ENCODE results near the gene NLRC4. TPM values are rescaled to one million over a fixed set of nuclear protein-coding genes. Genes with fewer than 3 reads are reported as not detected.
"Not testable (repeated sequence)": the region's sequence is repeated elsewhere in the genome, so short reads cannot be mapped to it uniquely, and the experiment has no call there.

The NLRC4 gene, protein sequence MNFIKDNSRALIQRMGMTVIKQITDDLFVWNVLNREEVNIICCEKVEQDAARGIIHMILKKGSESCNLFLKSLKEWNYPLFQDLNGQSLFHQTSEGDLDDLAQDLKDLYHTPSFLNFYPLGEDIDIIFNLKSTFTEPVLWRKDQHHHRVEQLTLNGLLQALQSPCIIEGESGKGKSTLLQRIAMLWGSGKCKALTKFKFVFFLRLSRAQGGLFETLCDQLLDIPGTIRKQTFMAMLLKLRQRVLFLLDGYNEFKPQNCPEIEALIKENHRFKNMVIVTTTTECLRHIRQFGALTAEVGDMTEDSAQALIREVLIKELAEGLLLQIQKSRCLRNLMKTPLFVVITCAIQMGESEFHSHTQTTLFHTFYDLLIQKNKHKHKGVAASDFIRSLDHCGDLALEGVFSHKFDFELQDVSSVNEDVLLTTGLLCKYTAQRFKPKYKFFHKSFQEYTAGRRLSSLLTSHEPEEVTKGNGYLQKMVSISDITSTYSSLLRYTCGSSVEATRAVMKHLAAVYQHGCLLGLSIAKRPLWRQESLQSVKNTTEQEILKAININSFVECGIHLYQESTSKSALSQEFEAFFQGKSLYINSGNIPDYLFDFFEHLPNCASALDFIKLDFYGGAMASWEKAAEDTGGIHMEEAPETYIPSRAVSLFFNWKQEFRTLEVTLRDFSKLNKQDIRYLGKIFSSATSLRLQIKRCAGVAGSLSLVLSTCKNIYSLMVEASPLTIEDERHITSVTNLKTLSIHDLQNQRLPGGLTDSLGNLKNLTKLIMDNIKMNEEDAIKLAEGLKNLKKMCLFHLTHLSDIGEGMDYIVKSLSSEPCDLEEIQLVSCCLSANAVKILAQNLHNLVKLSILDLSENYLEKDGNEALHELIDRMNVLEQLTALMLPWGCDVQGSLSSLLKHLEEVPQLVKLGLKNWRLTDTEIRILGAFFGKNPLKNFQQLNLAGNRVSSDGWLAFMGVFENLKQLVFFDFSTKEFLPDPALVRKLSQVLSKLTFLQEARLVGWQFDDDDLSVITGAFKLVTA
- polyA plus RNA-seq (2011; rRNA removed) (not detected in 2 replicates), polyA minus RNA-seq (2011; rRNA and poly(A)+ RNA removed) (not detected in 2 replicates)

DNA sequence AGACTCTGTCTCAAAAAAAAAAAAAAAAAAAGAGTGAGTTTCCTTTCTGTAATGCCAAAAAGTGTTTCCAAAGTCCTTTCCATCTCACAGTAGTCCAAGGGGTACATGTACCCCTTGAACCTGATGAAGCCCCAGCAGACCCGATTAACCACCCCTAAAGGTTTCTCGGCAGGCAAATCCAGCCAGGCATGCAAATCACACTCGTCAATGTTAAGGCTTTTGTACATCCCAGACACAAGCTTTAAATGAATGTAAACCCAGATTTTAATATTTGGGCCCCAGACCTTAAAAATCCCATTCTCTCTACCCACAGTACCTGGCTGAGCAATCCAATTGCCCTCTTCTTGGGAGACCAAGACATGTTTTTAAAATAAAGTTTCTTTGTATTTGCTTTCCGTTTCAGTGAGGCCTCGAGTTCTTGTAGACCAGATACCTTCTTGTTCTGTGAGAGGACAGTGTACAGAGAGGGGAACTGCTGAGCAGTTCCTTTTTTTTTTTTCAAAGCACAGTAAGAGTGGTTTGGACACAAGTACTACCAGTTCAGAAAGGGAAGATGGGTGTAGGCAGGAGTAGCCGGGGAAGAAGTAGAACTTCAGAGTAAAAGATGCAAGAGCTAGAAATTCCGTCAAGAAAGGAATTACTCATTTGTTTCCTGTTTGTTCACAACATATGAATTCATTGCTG, at the start of gene NLRC4:
Gene NLRC4, minus strand, starts transcription at position 465 of the 684 bp plus-strand sequence. CDS start 8,111 bp downstream, outside the sequence.
- DNase-seq (ENCODE audit: low read depth, low spot score), result no peak
- TF ChIP-seq, protein P1, sequence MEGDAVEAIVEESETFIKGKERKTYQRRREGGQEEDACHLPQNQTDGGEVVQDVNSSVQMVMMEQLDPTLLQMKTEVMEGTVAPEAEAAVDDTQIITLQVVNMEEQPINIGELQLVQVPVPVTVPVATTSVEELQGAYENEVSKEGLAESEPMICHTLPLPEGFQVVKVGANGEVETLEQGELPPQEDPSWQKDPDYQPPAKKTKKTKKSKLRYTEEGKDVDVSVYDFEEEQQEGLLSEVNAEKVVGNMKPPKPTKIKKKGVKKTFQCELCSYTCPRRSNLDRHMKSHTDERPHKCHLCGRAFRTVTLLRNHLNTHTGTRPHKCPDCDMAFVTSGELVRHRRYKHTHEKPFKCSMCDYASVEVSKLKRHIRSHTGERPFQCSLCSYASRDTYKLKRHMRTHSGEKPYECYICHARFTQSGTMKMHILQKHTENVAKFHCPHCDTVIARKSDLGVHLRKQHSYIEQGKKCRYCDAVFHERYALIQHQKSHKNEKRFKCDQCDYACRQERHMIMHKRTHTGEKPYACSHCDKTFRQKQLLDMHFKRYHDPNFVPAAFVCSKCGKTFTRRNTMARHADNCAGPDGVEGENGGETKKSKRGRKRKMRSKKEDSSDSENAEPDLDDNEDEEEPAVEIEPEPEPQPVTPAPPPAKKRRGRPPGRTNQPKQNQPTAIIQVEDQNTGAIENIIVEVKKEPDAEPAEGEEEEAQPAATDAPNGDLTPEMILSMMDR (IDR thresholded peaks at IDR 0.05; ENCODE audit: low read depth, low read length), result no peak
- POLR2A ChIA-PET, result no interaction called here

GRCh38 chr2:32310577-32310976, 45.9 kb upstream of the NLRC4 start:
- ChIA-PET POLR2A (no interaction called here), CTCF (no interaction called here)
- TF ChIP-seq, protein P1 (IDR thresholded peaks at IDR 0.05; ENCODE audit: low read depth, low read length), result no peak
- DNase-seq (ENCODE audit: low read depth, low spot score), result no peak
- Histone ChIP-seq H3K27ac (ENCODE audit: low read depth, low read length) (no peak overlapping the region), H3K9me3 (ENCODE audit: control insufficient read depth, insufficient read depth, low read length) (no peaks in the 10 kb centered on the region), H3K27me3 (ENCODE audit: control insufficient read depth, insufficient read depth, low read length) (no peaks in the 10 kb centered on the region), H3K4me3 (ENCODE audit: low read depth, low read length) (no peak overlapping the region)

More for the DNA sequence above, at the start of gene NLRC4:
- H3K27ac ChIP-seq (ENCODE audit: low read depth, low read length), result no peak within 1 kb of the TSS
- no peaks in the 10 kb centered on the region for H3K27me3 ChIP-seq (ENCODE audit: control insufficient read depth, insufficient read depth, low read length)
- CTCF ChIA-PET, result no interaction called here
- no peak within 1 kb of the TSS for H3K4me3 ChIP-seq (ENCODE audit: low read depth, low read length)
- no peaks in the 10 kb centered on the region; the same call in 1 of the 2 replicates for H3K9me3 ChIP-seq (ENCODE audit: control insufficient read depth, insufficient read depth, low read length)

DNA sequence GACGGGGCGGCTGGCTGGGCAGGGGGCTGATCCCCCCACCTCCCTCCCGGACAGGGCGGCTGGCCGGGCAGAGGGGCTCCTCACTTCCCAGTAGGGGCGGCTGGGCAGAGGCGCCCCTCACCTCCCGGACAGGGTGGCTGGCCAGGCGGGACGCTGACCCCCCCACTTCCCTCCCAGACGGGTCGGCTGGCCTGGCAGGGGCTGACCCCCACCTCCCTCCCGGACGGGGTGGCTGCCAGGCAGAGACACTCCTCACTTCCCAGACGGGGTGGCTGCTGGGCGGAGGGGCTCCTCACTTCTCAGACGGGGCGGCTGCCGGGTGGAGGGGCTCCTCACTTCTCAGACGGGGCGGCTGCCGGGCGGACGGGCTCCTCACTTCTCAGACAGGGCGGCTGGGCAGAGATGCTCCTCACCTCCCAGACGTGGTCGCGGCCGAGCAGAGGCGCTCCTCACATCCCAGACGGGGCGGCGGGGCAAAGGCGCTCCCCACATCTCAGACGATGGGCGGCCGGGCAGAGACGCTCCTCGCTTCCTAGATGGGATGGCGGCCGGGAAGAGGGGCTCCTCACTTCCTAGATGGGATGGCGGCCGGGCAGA, 29.4 kb upstream of the NLRC4 start:
- POLR2A ChIA-PET; H3K9me3 ChIP-seq (ENCODE audit: control insufficient read depth, insufficient read depth, low read length); H3K27ac ChIP-seq (ENCODE audit: low read depth, low read length); H3K4me3 ChIP-seq (ENCODE audit: low read depth, low read length); CTCF ChIA-PET; DNase-seq (ENCODE audit: low read depth, low spot score); H3K27me3 ChIP-seq (ENCODE audit: control insufficient read depth, insufficient read depth, low read length): not testable (repeated sequence)

- CTCF ChIA-PET, result not testable (repeated sequence)
These were observed 28.8 kb upstream of the NLRC4 start for GRCh38 chr2:32293493-32293892.

GRCh38 chr2:32291746-32292145, 27.1 kb upstream of the NLRC4 start:
- ChIA-PET CTCF (no interaction called here), POLR2A (no interaction called here)
- Histone ChIP-seq H3K27ac (ENCODE audit: low read depth, low read length) (no peak overlapping the region), H3K9me3 (ENCODE audit: control insufficient read depth, insufficient read depth, low read length) (no peaks in the 10 kb centered on the region; the same call in 1 of the 2 replicates), H3K4me3 (ENCODE audit: low read depth, low read length) (no peak overlapping the region), H3K27me3 (ENCODE audit: control insufficient read depth, insufficient read depth, low read length) (no peaks in the 10 kb centered on the region)
- TF ChIP-seq, protein P1 (IDR thresholded peaks at IDR 0.05; ENCODE audit: low read depth, low read length), result no peak
- DNase-seq (ENCODE audit: low read depth, low spot score), result no peak

More at GRCh38 chr2:32293493-32293892, 28.8 kb upstream of the NLRC4 start:
- POLR2A ChIA-PET; H3K4me3 ChIP-seq (ENCODE audit: low read depth, low read length); H3K27me3 ChIP-seq (ENCODE audit: control insufficient read depth, insufficient read depth, low read length); H3K9me3 ChIP-seq (ENCODE audit: control insufficient read depth, insufficient read depth, low read length); H3K27ac ChIP-seq (ENCODE audit: low read depth, low read length); DNase-seq (ENCODE audit: low read depth, low spot score): not testable (repeated sequence)

Data from AG04450 (cell line).